Measurements from ENCODE around the gene ZSCAN32.

- TF ChIP-seq CTCF (IDR thresholded peaks at IDR 0.05) (no peak), POLR2A (IDR thresholded peaks at IDR 0.05) (no peak)
Measured at GRCh38 chr16:3443108-3444031, 42.6 kb upstream of the ZSCAN32 start, which contains the start of the genes NAA60 and ZNF597.
